Measurements from ENCODE around the gene NFX1. TPM values are rescaled to one million over a fixed set of nuclear protein-coding genes. Genes with fewer than 3 reads are reported as not detected.

Gene NFX1
- total RNA-seq, 6 experiments from 2014 or later: 22.6 to 29.2 (median 24.8) TPM

DNA sequence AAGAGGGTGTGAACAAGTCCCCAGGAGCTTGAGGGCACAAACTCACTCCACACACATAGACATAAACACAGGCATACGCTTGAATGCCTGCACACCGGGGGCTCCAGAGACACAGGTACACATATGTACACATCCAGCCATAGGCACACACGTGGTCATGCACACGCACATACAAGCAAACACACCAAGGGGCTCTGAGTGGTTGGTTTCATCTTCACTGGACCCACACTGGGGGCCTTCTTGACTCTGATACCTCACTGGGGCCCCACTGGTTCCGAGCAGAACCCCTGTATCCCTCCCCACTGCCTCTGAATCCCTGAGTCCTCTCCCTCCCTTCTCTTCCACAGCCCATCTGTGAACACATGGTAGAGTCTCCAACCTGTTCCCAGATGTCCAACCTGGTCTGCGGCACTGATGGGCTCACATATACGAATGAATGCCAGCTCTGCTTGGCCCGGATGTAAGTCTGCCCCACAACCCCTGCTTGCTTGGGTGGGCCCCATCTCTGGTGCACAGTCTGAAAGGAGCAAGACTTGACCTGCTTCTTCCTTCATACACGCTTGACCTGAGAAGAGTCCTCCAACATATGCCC lies 44.0 kb upstream of the NFX1 start:
- intact Hi-C loops (cut with DNase I): no loop called here
- no peak overlapping the region for H3K27ac ChIP-seq
- DNase-seq (no peak), ATAC-seq (no peak)
- no peaks in the 10 kb centered on the region for H3K9me3 ChIP-seq
- 82% methylated on average over 3 of the region's 9 CpGs for WGBS (ENCODE audit: insufficient coverage, low coverage, low lambda C conversion rate, missing lambda C conversion rate)
- no peaks in the 10 kb centered on the region for H3K27me3 ChIP-seq
- H3K4me1 ChIP-seq: no peaks in the 10 kb centered on the region
- TF ChIP-seq, protein P1, sequence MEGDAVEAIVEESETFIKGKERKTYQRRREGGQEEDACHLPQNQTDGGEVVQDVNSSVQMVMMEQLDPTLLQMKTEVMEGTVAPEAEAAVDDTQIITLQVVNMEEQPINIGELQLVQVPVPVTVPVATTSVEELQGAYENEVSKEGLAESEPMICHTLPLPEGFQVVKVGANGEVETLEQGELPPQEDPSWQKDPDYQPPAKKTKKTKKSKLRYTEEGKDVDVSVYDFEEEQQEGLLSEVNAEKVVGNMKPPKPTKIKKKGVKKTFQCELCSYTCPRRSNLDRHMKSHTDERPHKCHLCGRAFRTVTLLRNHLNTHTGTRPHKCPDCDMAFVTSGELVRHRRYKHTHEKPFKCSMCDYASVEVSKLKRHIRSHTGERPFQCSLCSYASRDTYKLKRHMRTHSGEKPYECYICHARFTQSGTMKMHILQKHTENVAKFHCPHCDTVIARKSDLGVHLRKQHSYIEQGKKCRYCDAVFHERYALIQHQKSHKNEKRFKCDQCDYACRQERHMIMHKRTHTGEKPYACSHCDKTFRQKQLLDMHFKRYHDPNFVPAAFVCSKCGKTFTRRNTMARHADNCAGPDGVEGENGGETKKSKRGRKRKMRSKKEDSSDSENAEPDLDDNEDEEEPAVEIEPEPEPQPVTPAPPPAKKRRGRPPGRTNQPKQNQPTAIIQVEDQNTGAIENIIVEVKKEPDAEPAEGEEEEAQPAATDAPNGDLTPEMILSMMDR (IDR thresholded peaks at IDR 0.05): no peak
- TF ChIP-seq POLR2A (IDR thresholded peaks at IDR 0.05): no peak
- H3K36me3 ChIP-seq: no peaks in the 10 kb centered on the region
- no peak overlapping the region for H3K4me3 ChIP-seq

DNA sequence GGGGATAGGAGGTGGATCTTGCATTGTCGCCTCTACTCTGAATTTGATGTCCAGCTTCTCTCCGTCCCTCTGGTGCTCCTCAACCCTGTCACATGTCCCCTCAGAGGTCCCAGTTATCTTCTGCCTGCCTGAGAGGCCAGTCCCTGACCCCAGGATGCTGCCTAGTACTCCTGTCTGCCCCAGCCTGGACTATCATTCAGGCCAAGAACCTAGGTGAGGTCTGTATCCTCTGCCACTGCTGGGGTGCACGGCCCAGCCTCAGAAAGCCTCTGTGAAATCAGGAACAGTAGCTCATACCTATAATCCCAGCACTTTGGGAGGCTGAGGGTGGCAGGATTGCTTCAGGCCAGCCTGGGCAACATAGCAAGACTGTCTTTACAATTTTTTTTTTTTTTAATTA lies 41.7 kb upstream of the NFX1 start:
- H3K36me3 ChIP-seq: peaks cover 0 to 12% (median 8%) of the 10 kb centered on the region in 4 donors
- intact Hi-C loops (cut with DNase I): no loop called here
- WGBS (ENCODE audit: insufficient coverage, low coverage, low lambda C conversion rate, missing lambda C conversion rate): 80% methylated on average over 1 of the region's 3 CpGs

DNA sequence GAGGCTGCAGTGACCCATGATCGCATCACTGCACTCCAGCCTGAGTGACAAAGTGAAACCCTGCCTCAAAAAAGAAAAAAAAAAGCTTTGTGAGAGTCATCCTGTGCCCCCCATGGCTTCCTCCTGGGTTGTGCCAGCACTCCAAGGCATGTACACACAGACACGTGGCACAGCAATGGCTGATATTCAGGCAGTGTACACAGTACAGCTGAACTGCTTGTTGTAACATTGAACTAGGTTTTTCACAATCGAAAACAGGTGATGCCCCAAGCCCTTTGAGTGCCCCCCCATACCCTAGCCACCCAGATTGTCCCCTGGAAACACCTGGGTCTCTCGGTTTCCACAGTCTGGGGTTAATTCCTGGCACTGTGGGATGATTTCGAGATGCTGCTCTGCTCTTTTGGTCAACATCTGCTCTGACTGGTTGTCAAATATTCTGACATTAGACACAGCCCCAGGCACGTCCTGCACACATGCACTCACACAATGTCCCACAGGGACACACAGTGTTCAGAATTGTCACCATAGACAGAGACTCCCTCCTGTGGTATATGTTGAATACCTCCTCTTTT lies 41.1 kb upstream of the NFX1 start:
- Histone ChIP-seq H3K27ac (no peak overlapping the region), H3K4me3 (no peak overlapping the region), H3K36me3 (peaks cover 0 to 16% (median 9%) of the 10 kb centered on the region in 4 donors), H3K9me3 (no peaks in the 10 kb centered on the region), H3K27me3 (no peaks in the 10 kb centered on the region), H3K4me1 (no peaks in the 10 kb centered on the region)
- DNase-seq: no peak
- no peak for TF ChIP-seq POLR2A (IDR thresholded peaks at IDR 0.05)
- ATAC-seq: no peak
- 57% methylated on average over 3 of the region's 6 CpGs for WGBS (ENCODE audit: insufficient coverage, low coverage, low lambda C conversion rate, missing lambda C conversion rate)
- intact Hi-C loops (cut with DNase I): no loop called here

More for the DNA sequence above, 41.7 kb upstream of the NFX1 start:
- H3K4me1 ChIP-seq: no peaks in the 10 kb centered on the region
- no peaks in the 10 kb centered on the region for H3K27me3 ChIP-seq
- no peak overlapping the region for H3K4me3 ChIP-seq
- DNase-seq (no peak), ATAC-seq (peak in 1 of 4 donors; percentile 19)
- TF ChIP-seq, protein P1 (IDR thresholded peaks at IDR 0.05): no peak
- no peak overlapping the region for H3K27ac ChIP-seq
- no peaks in the 10 kb centered on the region for H3K9me3 ChIP-seq

DNA sequence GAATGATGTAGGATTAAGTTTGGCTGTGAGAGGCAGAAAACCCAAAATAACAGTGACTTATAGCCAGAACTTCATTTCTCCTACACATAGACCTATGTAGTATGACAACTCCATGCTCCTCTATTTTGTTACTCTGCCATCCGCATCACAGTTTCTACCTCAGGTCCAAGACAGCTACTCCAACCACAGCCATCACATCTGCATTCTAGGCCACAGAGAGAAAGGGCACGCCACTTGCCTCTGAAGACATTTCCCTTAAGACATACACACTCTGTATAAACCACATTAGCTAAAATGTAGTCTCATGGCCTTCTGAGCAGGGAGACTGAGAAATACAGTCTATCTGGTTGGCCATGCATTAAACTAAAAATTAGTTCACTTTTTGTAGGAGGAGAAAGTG lies 40.3 kb upstream of the NFX1 start:
- intact Hi-C loops (cut with DNase I): no loop called here
- H3K4me3 ChIP-seq: no peak overlapping the region
- ATAC-seq (no peak), DNase-seq (no peak)
- TF ChIP-seq, protein P1 (IDR thresholded peaks at IDR 0.05): no peak
- no peak for TF ChIP-seq POLR2A (IDR thresholded peaks at IDR 0.05)
- H3K36me3 ChIP-seq: peaks cover 0 to 24% (median 15%) of the 10 kb centered on the region in 4 donors
- WGBS (ENCODE audit: insufficient coverage, low coverage, low lambda C conversion rate, missing lambda C conversion rate): 97% methylated on average over 2 of the region's 2 CpGs
- no peaks in the 10 kb centered on the region for H3K4me1 ChIP-seq
- no peak overlapping the region for H3K27ac ChIP-seq
- H3K27me3 ChIP-seq: no peaks in the 10 kb centered on the region
- H3K9me3 ChIP-seq: no peaks in the 10 kb centered on the region

DNA sequence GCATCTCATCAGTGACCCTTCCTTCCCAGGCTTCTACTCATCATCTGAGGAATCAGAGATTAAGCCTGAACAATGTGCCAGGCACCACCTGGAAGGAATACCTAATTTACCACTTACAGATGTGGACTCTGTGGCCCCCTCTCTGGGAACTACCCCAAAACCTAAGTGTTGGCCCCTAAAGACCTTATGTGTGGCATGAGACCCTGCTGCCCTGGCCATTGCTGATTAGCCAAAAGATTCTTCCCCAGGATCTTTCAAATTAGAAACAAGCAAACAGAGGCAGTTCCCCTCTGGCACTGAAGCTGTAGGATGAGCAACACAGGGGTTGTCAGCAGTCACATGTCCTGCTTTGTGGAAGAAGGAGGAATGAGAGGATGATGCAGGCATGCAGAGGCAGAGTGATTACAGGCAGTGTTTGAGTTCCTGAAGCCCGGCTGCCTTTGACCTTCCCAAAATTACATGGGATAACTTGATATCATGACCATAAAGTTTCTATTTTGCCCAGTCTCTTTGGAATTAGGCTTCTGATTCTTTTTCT lies 39.8 kb upstream of the NFX1 start:
- intact Hi-C loops (cut with DNase I): no loop called here
- TF ChIP-seq POLR2A (IDR thresholded peaks at IDR 0.05): no peak
- TF ChIP-seq, protein P1 (IDR thresholded peaks at IDR 0.05): no peak
- ATAC-seq: peak in 3 of 4 donors; percentile 14 to 57 (median 50)
- Histone ChIP-seq H3K27me3 (no peaks in the 10 kb centered on the region), H3K27ac (no peak overlapping the region), H3K4me1 (no peaks in the 10 kb centered on the region), H3K4me3 (no peak overlapping the region), H3K36me3 (peaks cover 3 to 29% (median 20%) of the 10 kb centered on the region in 4 donors), H3K9me3 (no peaks in the 10 kb centered on the region)
- WGBS (ENCODE audit: insufficient coverage, low coverage, low lambda C conversion rate, missing lambda C conversion rate): 50% methylated on average over 1 of the region's 1 CpG
- DNase-seq: no peak

Measured in right lobe of liver (tissue), 6 donors.